IPS DF 6.9 (cell line): ENCODE results near the gene DAND5.

Experiments used
- DNase-seq: peaks from one replicate; pipeline ENCODE4 v3.0.0-alpha.2; 2013; ENCODE audit warnings: low read depth, low spot score
- H3K27ac ChIP-seq: one replicate; pipeline ENCODE4 v1.5.1; 2013; ENCODE audit warnings: low read length, control low read depth
- H3K27me3 ChIP-seq: 2 replicates; pipeline ENCODE4 v1.6.1; 2013; ENCODE audit warnings: mild to moderate bottlenecking, low read length; ENCODE audit not compliant: control insufficient read depth, insufficient read depth
- H3K36me3 ChIP-seq: 2 replicates; pipeline ENCODE4 v1.6.1; 2013; ENCODE audit warnings: low read length; ENCODE audit not compliant: control insufficient read depth, insufficient read depth
- H3K4me1 ChIP-seq: 2 replicates; pipeline ENCODE4 v1.6.1; 2013; ENCODE audit warnings: low read length; ENCODE audit not compliant: control insufficient read depth, insufficient read depth
- H3K4me3 ChIP-seq: 2 replicates; pipeline ENCODE4 v1.5.1; 2013; ENCODE audit warnings: mild to moderate bottlenecking, low read length
- H3K9me3 ChIP-seq: 2 replicates; pipeline ENCODE4 v1.6.1; 2013; ENCODE audit warnings: low read length, inconsistent platforms; ENCODE audit not compliant: control insufficient read depth, insufficient read depth
- WGBS: extraction: QIAGEN DNeasy Blood & Tissue Kit; methylation state at CpG from one replicate; pipeline ENCODE4 v1.1.7; 2013; ENCODE audit warnings: mixed read lengths, missing lambda C conversion rate; ENCODE audit not compliant: insufficient read length, insufficient coverage; 5-methylcytosine and 5-hydroxymethylcytosine counted together

Gene DAND5

DNA sequence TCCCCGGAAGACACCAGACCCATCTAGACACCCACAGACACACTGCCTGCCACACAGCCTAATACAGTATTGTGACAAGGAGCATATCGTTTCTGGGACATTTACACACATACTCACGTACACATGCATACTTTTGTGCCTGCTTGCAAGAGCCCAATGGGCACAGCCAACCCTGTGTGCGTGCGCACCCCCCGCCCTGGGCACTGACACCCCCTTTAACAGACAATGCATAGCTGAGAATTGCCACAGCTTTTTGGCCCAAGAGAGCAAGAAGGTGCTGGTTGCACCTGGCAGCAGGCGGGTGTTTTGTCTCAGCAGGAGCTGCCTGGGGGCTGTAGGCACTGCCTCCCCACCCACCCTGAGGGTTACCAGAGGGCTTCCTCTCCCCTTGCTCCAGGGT is 24.2 kb downstream of the DAND5 start:
- Histone ChIP-seq H3K27ac (no peak overlapping the region), H3K9me3 (no peaks in the 10 kb centered on the region), H3K4me1 (peaks cover 6% of the 10 kb centered on the region), H3K4me3 (no peak overlapping the region), H3K27me3 (peaks cover 50% of the 10 kb centered on the region), H3K36me3 (no peaks in the 10 kb centered on the region; the same call in 1 of the 2 replicates)
- no CpG with 5 or more reads among the region's 7 CpGs for whole genome bisulfite sequencing
- no peak for DNase-seq

DNA sequence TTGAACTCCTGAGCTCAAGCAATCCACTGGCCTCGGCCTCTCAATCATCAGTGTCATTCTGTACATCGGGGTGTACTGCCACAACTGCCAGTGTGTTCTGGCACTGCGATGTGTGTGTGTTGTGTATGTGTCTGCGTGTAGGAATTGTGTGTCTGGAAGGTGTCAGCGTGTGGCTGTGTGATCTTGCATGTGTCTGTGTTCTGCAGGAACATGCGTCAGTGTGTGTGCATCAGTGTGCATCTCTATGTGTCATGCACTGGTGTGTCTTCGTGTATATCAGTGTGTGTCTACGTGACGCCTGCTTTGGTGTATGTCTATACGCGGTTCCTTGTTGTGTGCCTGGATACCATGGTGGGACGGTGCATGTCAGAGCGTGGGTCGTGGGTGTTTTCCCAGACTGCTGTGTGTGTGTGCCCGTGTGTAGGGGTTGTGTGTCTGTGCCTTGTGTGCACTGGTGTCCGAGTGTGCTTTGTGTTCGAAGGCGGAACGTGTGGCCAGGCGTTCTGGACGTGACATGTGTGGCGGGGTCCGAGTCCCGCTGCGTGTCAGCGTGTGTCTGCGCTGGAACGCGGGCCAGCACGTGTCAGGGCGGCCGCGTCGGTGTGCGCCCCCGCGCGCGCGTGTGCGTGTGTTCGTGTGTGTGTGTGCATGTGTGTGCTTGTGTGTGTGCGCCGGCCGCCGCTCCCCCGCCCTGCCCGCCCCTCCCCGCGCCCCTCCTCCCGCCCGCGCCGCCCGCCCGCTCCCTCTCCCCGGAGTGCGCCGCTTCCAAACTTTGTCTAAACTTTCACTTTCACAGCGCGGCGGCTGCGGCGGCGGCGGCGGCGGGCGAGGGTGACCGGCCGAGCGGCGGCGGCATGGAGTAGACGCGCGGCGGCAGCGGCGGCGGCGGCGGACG is 25.6 kb downstream of the DAND5 start, which contains the start of gene NFIX:
Gene NFIX (plus strand): TSS at position 775 of the 895 bp plus-strand sequence. CDS start 363 bp downstream, outside the sequence.
- Histone ChIP-seq H3K4me3 (peak within 1 kb of the TSS; percentile 7; the same call in 1 of the 2 replicates), H3K27me3 (peaks cover 54% of the 10 kb centered on the region), H3K4me1 (peaks cover 6% of the 10 kb centered on the region), H3K27ac (no peak within 1 kb of the TSS), H3K36me3 (no peaks in the 10 kb centered on the region; the same call in 1 of the 2 replicates), H3K9me3 (no peaks in the 10 kb centered on the region)
- no peak for DNase-seq
- WGBS = no CpG with 5 or more reads among the region's 84 CpGs

GRCh38 chr19:12995596-12996405 is 26.4 kb downstream of the DAND5 start:
- Histone ChIP-seq H3K4me3 (peak overlapping the region; percentile 7; the same call in 1 of the 2 replicates), H3K36me3 (no peaks in the 10 kb centered on the region; the same call in 1 of the 2 replicates), H3K27ac (no peak overlapping the region), H3K27me3 (peaks cover 51% of the 10 kb centered on the region), H3K9me3 (no peaks in the 10 kb centered on the region), H3K4me1 (peaks cover 4% of the 10 kb centered on the region)
- DNase-seq = no peak
- WGBS = no CpG with 5 or more reads among the region's 129 CpGs

- Histone ChIP-seq H3K9me3 (no peaks in the 10 kb centered on the region), H3K27me3 (peaks cover 48% of the 10 kb centered on the region), H3K4me3 (peak overlapping the region; percentile 7; the same call in 1 of the 2 replicates), H3K4me1 (peaks cover 4% of the 10 kb centered on the region), H3K27ac (no peak overlapping the region), H3K36me3 (no peaks in the 10 kb centered on the region; the same call in 1 of the 2 replicates)
- DNase-seq = no peak
- WGBS = no CpG with 5 or more reads among the region's 52 CpGs
Observed at GRCh38 chr19:12996406-12997094, 27.2 kb downstream of the DAND5 start.

DNA sequence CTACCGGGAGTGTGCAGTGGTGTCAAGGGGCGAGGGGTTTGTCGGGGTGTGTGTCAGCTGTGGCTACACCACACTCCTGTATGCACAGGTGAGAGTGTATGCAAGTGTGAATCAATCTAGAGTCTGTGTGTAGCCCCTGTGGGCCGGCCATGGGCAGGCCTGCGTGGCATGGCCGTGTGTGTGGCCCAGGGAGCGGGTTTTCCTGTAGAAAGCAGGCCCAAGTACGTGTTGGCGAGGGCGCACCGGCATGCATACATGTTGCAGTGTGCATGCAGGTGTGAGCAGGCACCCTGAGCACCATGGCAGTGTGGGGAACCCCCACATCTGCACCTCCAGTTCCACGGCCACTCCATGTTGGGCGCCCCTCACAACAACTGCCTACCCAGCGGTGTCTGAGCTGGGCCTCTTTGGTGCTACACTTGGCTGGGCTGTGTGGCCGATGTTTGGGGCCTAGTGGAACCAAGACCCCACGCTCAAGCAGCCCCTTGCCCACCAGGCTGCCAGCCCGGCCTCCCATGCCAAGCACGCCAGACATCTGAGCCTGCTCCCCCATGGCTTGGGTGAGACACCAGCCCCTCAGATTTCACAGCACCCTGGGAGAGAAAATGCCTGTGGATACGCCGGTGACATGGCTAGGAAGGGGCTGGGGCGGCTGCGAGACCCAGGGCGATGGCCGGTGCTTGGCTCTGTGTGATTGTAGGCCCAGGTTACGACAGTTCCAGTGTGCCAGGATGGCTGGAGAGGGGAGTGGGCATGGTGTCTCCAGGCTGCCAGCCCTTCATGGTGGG is 28.0 kb downstream of the DAND5 start:
- Histone ChIP-seq H3K4me3 (no peak overlapping the region), H3K27ac (no peak overlapping the region), H3K9me3 (no peaks in the 10 kb centered on the region), H3K36me3 (no peaks in the 10 kb centered on the region; the same call in 1 of the 2 replicates), H3K4me1 (peaks cover 4% of the 10 kb centered on the region), H3K27me3 (peaks cover 48% of the 10 kb centered on the region)
- no peak for DNase-seq
- WGBS = no CpG with 5 or more reads among the region's 25 CpGs

DNA sequence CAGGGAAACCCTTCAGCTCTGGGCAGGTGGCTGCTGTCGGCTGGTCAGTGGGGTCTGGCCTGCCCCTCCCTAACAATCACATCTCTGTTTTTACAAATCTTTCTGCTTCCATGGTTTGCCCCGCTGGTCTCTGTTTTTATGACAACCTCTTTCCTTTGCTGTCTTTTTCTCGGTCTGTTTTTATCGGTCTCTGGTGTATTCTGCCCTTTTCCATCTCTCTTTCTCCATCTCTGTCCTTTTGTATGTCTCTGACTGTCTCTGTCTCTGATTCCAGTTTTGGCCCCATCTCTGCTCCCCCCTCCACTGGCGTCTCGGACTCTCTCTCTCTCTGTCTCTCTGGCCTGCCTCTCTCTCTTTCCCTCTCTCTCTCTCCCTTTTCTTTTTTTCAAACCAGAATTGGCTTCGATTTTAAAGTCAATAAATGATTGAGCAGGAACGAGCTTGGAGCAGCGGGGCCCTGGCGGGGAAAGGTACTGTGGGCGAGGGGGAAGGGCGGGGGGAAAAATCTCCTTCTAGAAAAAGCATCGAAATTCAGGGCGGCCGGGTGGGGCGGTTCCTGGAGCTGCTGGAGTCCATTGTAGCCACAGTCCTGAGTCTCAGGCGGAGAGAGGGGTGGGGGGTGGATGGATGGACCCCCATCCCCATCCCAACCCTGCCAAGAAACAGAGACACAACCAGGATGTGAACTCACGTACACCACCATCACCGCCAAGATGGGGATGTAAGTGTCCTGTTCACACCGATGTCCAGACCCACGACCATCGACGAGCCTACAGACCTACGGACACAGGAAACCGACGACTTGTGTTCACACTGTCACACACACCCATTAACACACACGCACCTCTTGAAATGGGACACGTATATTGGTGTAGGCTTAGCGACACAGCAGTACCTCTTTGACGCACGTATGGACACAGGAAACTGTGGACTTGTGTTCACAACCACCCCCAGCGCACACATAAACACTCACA is 28.9 kb downstream of the DAND5 start:
- Histone ChIP-seq H3K4me3 (no peak overlapping the region), H3K9me3 (no peaks in the 10 kb centered on the region), H3K36me3 (no peaks in the 10 kb centered on the region; the same call in 1 of the 2 replicates), H3K4me1 (peaks cover 4% of the 10 kb centered on the region), H3K27me3 (peaks cover 50% of the 10 kb centered on the region), H3K27ac (no peak overlapping the region)
- no CpG with 5 or more reads among the region's 32 CpGs for WGBS
- DNase-seq = no peak

- Histone ChIP-seq H3K9me3 (no peaks in the 10 kb centered on the region), H3K27ac (no peak overlapping the region), H3K4me3 (no peak overlapping the region), H3K4me1 (peaks cover under 1% of the 10 kb centered on the region; the same call in 1 of the 2 replicates), H3K27me3 (peaks cover 32% of the 10 kb centered on the region), H3K36me3 (no peaks in the 10 kb centered on the region; the same call in 1 of the 2 replicates)
- no CpG with 5 or more reads among the region's 19 CpGs for WGBS
- DNase-seq = no peak
Observed at GRCh38 chr19:13001166-13001501, 31.8 kb downstream of the DAND5 start.

GRCh38 chr19:13001502-13002165 is 32.3 kb downstream of the DAND5 start:
- Histone ChIP-seq H3K27ac (no peak overlapping the region), H3K36me3 (no peaks in the 10 kb centered on the region; the same call in 1 of the 2 replicates), H3K9me3 (no peaks in the 10 kb centered on the region), H3K4me3 (no peak overlapping the region), H3K4me1 (no peaks in the 10 kb centered on the region), H3K27me3 (peaks cover 28% of the 10 kb centered on the region)
- DNase-seq = no peak
- no CpG with 5 or more reads among the region's 41 CpGs for WGBS
